ENCODE data around the gene RLN3. TPM values are rescaled to one million over a fixed set of nuclear protein-coding genes. Genes with fewer than 3 reads are reported as not detected.

RLN3 gene
- total RNA-seq, 1 experiment from 2014 or later, result not detected

DNA sequence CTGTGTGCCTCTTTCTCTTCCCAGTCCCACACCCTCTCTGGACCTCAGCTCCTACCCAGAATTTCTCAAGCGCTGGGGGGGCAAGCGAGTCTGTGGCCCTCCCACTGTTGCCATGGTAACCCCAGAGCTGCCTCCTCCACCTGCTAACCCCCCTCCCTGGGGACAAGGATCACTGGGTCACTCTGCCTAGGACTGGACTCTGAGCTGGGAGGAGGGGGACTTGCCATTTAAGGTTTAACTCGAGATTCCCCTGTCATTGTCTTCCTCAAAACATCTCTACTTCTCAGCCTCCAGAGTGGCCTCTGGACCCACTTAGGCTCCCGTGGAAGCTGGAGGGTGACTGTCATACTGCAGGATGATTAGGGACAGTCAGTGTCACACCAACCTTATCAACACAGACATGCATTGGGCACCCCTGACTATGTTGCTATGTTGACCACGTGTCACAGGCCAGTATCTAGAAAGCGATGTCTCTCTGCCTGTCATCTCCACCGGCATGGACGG is 31.8 kb downstream of the RLN3 start:
- DNase-seq (no peak), ATAC-seq (no peak)
- ChIA-PET CTCF (interaction anchor here (0.7 to 1.6 kb wide), 3 partner anchors 12 to 185 kb away, joined by 3 to 13 read pairs (median 3); partner anchors contain the start of gene MISP3), POLR2A (ENCODE audit: unreplicated experiment) (no interaction called here)
- no peak overlapping the region for H2AFZ ChIP-seq (ENCODE audit: low read length)
- no peaks in the 10 kb centered on the region for H3F3A ChIP-seq (ENCODE audit: low read length, unreplicated experiment)
- no peaks in the 10 kb centered on the region for H3K36me3 ChIP-seq (ENCODE audit: low read depth, low read length)
- intact Hi-C loops (cut with micrococcal nuclease), result no loop called here
- no TSS peak for BruUV-seq (replicated peaks)
- H3K79me2 ChIP-seq (ENCODE audit: low read length), result no peaks in the 10 kb centered on the region
- TF ChIP-seq EZH2 (IDR thresholded peaks at IDR 0.05; ENCODE audit: low read length, unreplicated experiment) (no peak), EZH2phosphoT487 (IDR thresholded peaks at IDR 0.05; ENCODE audit: borderline replicate concordance, low read length) (no peak)
- TF ChIP-seq, protein P1, sequence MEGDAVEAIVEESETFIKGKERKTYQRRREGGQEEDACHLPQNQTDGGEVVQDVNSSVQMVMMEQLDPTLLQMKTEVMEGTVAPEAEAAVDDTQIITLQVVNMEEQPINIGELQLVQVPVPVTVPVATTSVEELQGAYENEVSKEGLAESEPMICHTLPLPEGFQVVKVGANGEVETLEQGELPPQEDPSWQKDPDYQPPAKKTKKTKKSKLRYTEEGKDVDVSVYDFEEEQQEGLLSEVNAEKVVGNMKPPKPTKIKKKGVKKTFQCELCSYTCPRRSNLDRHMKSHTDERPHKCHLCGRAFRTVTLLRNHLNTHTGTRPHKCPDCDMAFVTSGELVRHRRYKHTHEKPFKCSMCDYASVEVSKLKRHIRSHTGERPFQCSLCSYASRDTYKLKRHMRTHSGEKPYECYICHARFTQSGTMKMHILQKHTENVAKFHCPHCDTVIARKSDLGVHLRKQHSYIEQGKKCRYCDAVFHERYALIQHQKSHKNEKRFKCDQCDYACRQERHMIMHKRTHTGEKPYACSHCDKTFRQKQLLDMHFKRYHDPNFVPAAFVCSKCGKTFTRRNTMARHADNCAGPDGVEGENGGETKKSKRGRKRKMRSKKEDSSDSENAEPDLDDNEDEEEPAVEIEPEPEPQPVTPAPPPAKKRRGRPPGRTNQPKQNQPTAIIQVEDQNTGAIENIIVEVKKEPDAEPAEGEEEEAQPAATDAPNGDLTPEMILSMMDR (conservative IDR thresholded peaks at IDR 0.05; ENCODE audit: low read depth, low read length), result no peak
- H4K20me1 ChIP-seq (ENCODE audit: low read length), result no peaks in the 10 kb centered on the region
- H3K9me3 ChIP-seq (ENCODE audit: low read length), result no peaks in the 10 kb centered on the region
- H3K9ac ChIP-seq (ENCODE audit: low read length), result no peak overlapping the region
- no peak overlapping the region for H3K4me2 ChIP-seq (ENCODE audit: low read length)
- H3K4me1 ChIP-seq (ENCODE audit: insufficient read depth, low read length), result peaks cover 21% of the 10 kb centered on the region
- H3K9me2 ChIP-seq (replicated peaks; ENCODE audit: low read length), result no peaks in the 10 kb centered on the region
- H3K4me3 ChIP-seq (ENCODE audit: low read length), result no peak overlapping the region
- H3K27me3 ChIP-seq (ENCODE audit: low read length), result no peaks in the 10 kb centered on the region
- H3K27ac ChIP-seq (ENCODE audit: low read length), result no peak overlapping the region

DNA sequence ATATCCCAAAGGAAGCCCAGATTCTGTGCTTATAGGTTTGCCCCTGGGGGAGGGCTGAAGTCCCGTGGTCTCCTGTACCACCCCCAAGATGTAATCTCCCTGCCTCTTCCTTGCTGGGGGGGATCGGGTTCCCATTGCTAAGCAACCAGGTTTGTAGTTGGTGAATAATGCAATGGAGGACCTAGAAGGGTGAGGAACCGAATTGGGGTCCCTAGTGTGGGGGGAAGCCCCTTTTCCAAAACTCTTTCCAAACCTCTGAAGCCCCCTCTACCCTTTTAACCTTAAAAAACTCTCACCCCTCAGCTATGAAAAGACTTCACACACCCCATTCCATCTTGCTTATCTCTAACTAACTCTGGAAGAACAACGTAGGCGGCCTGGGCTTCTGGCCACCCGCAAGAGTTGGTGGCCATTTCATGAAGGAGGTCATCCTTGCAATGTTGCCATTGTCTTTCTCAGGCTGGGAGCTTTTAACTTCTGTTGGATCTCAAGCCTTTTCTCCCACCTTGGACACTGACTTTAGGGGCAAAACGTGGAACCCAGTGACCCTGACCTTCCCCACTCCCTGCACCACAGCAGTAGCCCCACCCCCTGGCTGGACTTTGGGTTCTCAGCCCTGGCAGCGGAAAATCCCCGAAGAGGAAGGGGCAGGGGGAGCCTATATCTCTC is 33.3 kb downstream of the RLN3 start:
- Histone ChIP-seq H3K9me3 (ENCODE audit: low read length) (no peaks in the 10 kb centered on the region), H3K27me3 (ENCODE audit: low read length) (no peaks in the 10 kb centered on the region), H3K36me3 (ENCODE audit: low read depth, low read length) (no peaks in the 10 kb centered on the region), H3K4me2 (ENCODE audit: low read length) (peak overlapping the region; percentile 60), H4K20me1 (ENCODE audit: low read length) (no peaks in the 10 kb centered on the region), H3K9me2 (replicated peaks; ENCODE audit: low read length) (no peaks in the 10 kb centered on the region), H3K9ac (ENCODE audit: low read length) (no peak overlapping the region), H3K27ac (ENCODE audit: low read length) (no peak overlapping the region), H3K4me1 (ENCODE audit: insufficient read depth, low read length) (peaks cover 21% of the 10 kb centered on the region), H3F3A (ENCODE audit: low read length, unreplicated experiment) (no peaks in the 10 kb centered on the region), H3K79me2 (ENCODE audit: low read length) (no peaks in the 10 kb centered on the region), H2AFZ (ENCODE audit: low read length) (no peak overlapping the region; the same call in 1 of the 2 replicates), H3K4me3 (ENCODE audit: low read length) (no peak overlapping the region)
- BruUV-seq (replicated peaks), result no TSS peak
- ChIA-PET POLR2A (ENCODE audit: unreplicated experiment) (no interaction called here), CTCF (interaction anchor here (0.6 kb wide), 2 partner anchors 148 to 196 kb away, joined by 7 to 10 read pairs; no protein-coding TSS in a partner anchor)
- DNase-seq (no peak), ATAC-seq (no peak)
- TF ChIP-seq, protein P1 (conservative IDR thresholded peaks at IDR 0.05; ENCODE audit: low read depth, low read length), result no peak
- TF ChIP-seq EZH2phosphoT487 (IDR thresholded peaks at IDR 0.05; ENCODE audit: borderline replicate concordance, low read length) (no peak), EZH2 (IDR thresholded peaks at IDR 0.05; ENCODE audit: low read length, unreplicated experiment) (no peak)
- intact Hi-C loops (cut with micrococcal nuclease), result no loop called here

Measured in PC-3 (cell line).